AG09319 (cell line): Measurements from ENCODE around the gene TFAP2C.
"Not testable (repeated sequence)": the region's sequence is repeated elsewhere in the genome, so short reads cannot be mapped to it uniquely, and the experiment has no call there.

Source experiments
- DNase-seq: peaks from one replicate; pipeline ENCODE4 v3.0.0-alpha.2; 2010; ENCODE audit warnings: low read depth; ENCODE audit errors: extremely low read depth
- CTCF ChIP-seq: IDR thresholded peaks from 2 replicates; pipeline ENCODE4 v1.5.1; 2011; ENCODE audit warnings: low read depth, mild to moderate bottlenecking, inconsistent platforms, low read length, moderate library complexity

TFAP2C gene

DNA sequence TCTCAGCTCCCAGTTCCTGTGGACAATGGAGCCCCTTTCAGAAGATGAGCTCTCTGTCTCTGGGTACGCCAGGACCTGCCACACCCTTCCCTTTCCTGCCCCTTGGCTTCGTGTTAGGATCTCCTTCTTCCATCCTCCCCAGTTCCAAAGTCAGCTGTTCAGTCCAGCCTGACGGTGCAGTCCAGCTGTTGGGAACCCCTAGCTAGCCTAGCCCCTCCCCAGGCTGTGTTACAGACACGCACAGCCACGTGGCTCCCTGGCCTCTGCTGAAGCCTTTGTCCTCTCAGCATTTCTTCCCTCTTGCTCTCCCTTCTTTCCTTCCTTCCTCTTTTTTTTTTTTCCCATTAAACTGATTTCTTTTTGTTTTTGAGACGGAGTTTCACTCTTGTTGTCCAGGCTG, 12.4 kb upstream of the TFAP2C start:
- no peak for TF ChIP-seq CTCF
- DNase-seq = no peak

- no peak for DNase-seq
- no peak for TF ChIP-seq CTCF
Measured at GRCh38 chr20:56617489-56617888, 11.6 kb upstream of the TFAP2C start.

DNA sequence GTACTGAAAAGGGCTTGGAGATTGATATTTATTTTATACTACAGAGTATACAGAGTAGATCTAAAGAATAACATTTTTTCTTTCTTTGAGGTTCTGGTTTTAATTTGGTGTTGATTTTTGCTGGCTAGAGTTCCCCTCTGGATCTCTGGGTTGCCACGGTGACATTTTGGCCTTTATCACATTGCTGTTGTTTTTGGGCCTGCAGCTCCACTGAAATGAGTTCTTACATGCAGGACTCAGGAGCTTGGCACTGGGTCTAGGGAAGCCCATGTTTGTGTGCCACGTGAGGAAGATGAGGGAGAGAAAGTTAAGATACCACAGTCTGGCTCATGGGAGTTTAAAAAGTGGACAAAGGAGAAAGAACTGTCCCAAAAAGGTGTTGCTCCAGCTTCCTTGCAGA, 7.4 kb upstream of the TFAP2C start:
- no peak for DNase-seq
- no peak for TF ChIP-seq CTCF

DNA sequence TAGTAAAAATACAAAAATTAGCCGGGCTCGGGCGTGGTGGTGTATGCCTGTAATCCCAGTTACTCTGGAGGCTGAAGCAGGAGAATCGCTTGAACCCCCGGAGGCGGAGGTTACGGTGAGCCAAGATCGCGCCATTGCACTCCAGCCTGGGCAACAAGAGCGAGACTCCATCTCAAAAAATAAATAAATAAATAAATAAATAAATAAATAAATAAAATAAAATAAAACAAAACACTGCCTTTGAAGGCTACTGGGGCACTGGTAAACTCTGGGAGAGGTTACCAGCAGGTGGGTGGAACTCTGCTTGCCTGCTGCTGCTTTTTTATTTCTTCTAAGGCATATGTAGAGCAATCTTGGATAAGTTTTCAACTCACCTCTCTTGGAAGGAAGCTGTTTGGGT, 5.2 kb upstream of the TFAP2C start:
- DNase-seq = not testable (repeated sequence)

- TF ChIP-seq CTCF = no peak
- no peak for DNase-seq
Measured at GRCh38 chr20:56624786-56625681, 4.1 kb upstream of the TFAP2C start.

DNA sequence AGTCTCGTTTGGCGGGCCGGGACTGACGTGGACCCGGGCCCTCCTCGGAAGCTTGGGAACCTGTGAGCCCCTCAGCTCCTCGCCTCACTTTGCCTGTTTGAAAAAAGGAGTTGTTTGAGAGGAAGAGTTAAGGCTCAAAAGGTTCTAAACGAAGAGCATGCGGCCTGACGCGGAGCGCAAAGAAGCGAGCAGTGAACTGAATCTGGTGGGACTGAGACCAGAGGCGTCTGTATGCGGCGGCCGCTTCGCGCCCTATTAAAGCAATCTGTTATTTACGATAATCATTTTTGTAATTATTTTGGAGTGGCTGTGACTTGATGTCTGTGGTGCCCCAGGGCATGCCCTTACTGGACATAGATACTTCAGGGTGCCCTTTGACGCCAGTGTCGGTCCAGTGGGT, 3.3 kb upstream of the TFAP2C start:
- no peak for TF ChIP-seq CTCF
- no peak for DNase-seq

- TF ChIP-seq CTCF = peak; percentile 23
- no peak for DNase-seq
Measured at GRCh38 chr20:56626367-56627121, 2.6 kb upstream of the TFAP2C start.
